Panc1 (cell line): Measurements from ENCODE around the gene RNF215. TPM values are rescaled to one million over a fixed set of nuclear protein-coding genes. Genes with fewer than 3 reads are reported as not detected.

Experiments
- ATAC-seq: fragments of 200-7000 bp; cut with Tn5 transposase; 2 replicates; pipeline ENCODE4 v1.9.1; 2020; ENCODE audit warnings: mild to moderate bottlenecking, moderate library complexity
- BruUV-seq: library from RNA; stranded (reverse); fragments of 400-500 nt; replicated peaks from 2 replicates; lab custom pipeline; 2021; lab: Mats Ljungman, UMichigan
- CTCF ChIA-PET: fragments of 300-600 bp; sonication (Branson Sonifier 250); formaldehyde crosslinking; loops from one replicate; lab custom pipeline; 2022; ENCODE audit warnings: antibody characterized with exemption; lab: Charles Lee
- POLR2A ChIA-PET: fragments of 300-600 bp; sonication (Branson Sonifier 250); formaldehyde crosslinking; loops from one replicate; lab custom pipeline; 2022; ENCODE audit warnings: antibody characterized with exemption; lab: Charles Lee
- DNase-seq: peaks from one replicate; pipeline ENCODE4 v3.0.0-alpha.2; 2010; ENCODE audit warnings: low read depth, low spot score
- H3K27ac ChIP-seq: 2 replicates; pipeline ENCODE4 v1.5.1; 2011; ENCODE audit warnings: mild to moderate bottlenecking, low read length, inconsistent platforms
- H3K27me3 ChIP-seq: fragments of 200-500 bp; sonication (Bioruptor generic); 2 replicates; pipeline ENCODE4 v1.6.0; 2014; ENCODE audit warnings: low read length, inconsistent platforms; ENCODE audit not compliant: control insufficient read depth, insufficient read depth
- H3K36me3 ChIP-seq: fragments of 200-500 bp; sonication (Bioruptor generic); 2 replicates; pipeline ENCODE4 v1.5.1; 2014; ENCODE audit warnings: inconsistent platforms, mild to moderate bottlenecking, low read length, moderate library complexity; ENCODE audit not compliant: control insufficient read depth, insufficient read depth
- H3K4me1 ChIP-seq: 2 replicates; pipeline ENCODE4 v1.5.1; 2011; ENCODE audit warnings: inconsistent platforms, mild to moderate bottlenecking, low read length, moderate library complexity; ENCODE audit not compliant: control insufficient read depth, insufficient read depth
- H3K4me3 ChIP-seq, 2 experiments: 2 replicates each; pipeline ENCODE4 v1.5.1; 2011 to 2012; ENCODE audit warnings: low read depth in 2 of 2, low read length in 2 of 2, mild to moderate bottlenecking in 2 of 2, inconsistent platforms in 1 of 2, moderate library complexity in 1 of 2
- H3K9me3 ChIP-seq: fragments of 200-500 bp; sonication (Bioruptor generic); 2 replicates; pipeline ENCODE4 v1.5.1; 2014; ENCODE audit warnings: low read depth, mild to moderate bottlenecking, inconsistent platforms, low read length, moderate library complexity; ENCODE audit not compliant: control insufficient read depth, insufficient read depth
- CTCF ChIP-seq: fragments of 450-650 bp; IDR thresholded peaks from 2 replicates; pipeline ENCODE4 v1.5.1; 2017; ENCODE audit warnings: mild to moderate bottlenecking
- POLR2AphosphoS5 ChIP-seq: IDR thresholded peaks from 2 replicates; pipeline ENCODE4 v1.6.1; 2012; ENCODE audit warnings: mild to moderate bottlenecking, low read depth, low read length, moderate library complexity
- REST ChIP-seq, 2 experiments: IDR thresholded peaks; 2 replicates each; pipeline ENCODE4 v1.6.1; 2011 to 2012; ENCODE audit warnings: low read depth in 2 of 2, control low read depth in 1 of 2, low read length in 1 of 2, mild to moderate bottlenecking in 1 of 2, moderate library complexity in 1 of 2; ENCODE audit not compliant: insufficient read depth in 1 of 2
- SIN3A ChIP-seq: IDR thresholded peaks from 2 replicates; pipeline ENCODE4 v1.6.1; 2012; ENCODE audit warnings: low read depth, mild to moderate bottlenecking, low read length, moderate library complexity, borderline replicate concordance; ENCODE audit not compliant: insufficient read depth
- TCF7L2 ChIP-seq: IDR thresholded peaks from 2 replicates; pipeline ENCODE4 v1.6.1; 2011; ENCODE audit warnings: mild to moderate bottlenecking, low read depth, low read length, inconsistent platforms
- in situ Hi-C: cut with HindIII; loops from 2 replicates; pipeline ENCODE4 v1.10.0; 2016; ENCODE audit warnings: low sequenced_read_pairs, low pct_unique_long_range_greater_than_20kb
- intact Hi-C: fragments of 100-400 bp; cut with micrococcal nuclease; formaldehyde crosslinking; loops from one replicate; pipeline ENCODE4 v1.10.0; 2022; ENCODE audit not compliant: unreplicated experiment
- total RNA-seq: library from RNA; stranded (reverse); gene quantifications from one replicate; pipeline ENCODE4 v1.2.1, GENCODE V29; 2021; ENCODE audit not compliant: unreplicated experiment

RNF215 gene
- total RNA-seq, 1 experiment from 2014 or later, result 35.8 TPM

- no TSS peak for BruUV-seq
- no peak for DNase-seq
- no peak overlapping the region for H3K4me3 ChIP-seq
- in situ Hi-C loops, result no loop called here
- POLR2A ChIA-PET, result no interaction called here
- H3K27me3 ChIP-seq, result no peaks in the 10 kb centered on the region
- intact Hi-C loops, result no loop called here
- ATAC-seq, result no peak
- 0 out of 2 replicates have a peak, but pooled peaks cover 4% of the 10 kb centered on the region for H3K36me3 ChIP-seq
- CTCF ChIA-PET, result no interaction called here
- H3K4me1 ChIP-seq, result no peaks in the 10 kb centered on the region
- no peaks in the 10 kb centered on the region for H3K9me3 ChIP-seq
- no peak overlapping the region for H3K27ac ChIP-seq
- TF ChIP-seq SIN3A (no peak), TCF7L2 (no peak), POLR2AphosphoS5 (no peak), REST (IDR thresholded peaks at IDR 0.05; ENCODE audit: insufficient read depth in 1 of 2, low read depth in 2 of 2, low read length in 1 of 2) (no peak), CTCF (no peak)
These were observed 26.7 kb upstream of the RNF215 start for GRCh38 chr22:30413745-30414524.

GRCh38 chr22:30413001-30413400, 25.8 kb upstream of the RNF215 start:
- intact Hi-C loops, result no loop called here
- POLR2A ChIA-PET, result interaction anchor here (0.7 kb wide), 2 partner anchors 10 to 182 kb away, joined by 4 read pairs; no protein-coding TSS in a partner anchor
- Histone ChIP-seq H3K4me1 (no peaks in the 10 kb centered on the region), H3K27ac (no peak overlapping the region), H3K4me3 (no peak overlapping the region), H3K27me3 (no peaks in the 10 kb centered on the region), H3K9me3 (no peaks in the 10 kb centered on the region), H3K36me3 (0 out of 2 replicates have a peak, but pooled peaks cover 4% of the 10 kb centered on the region)
- ATAC-seq (no peak), DNase-seq (no peak)
- TF ChIP-seq CTCF (no peak), POLR2AphosphoS5 (no peak), SIN3A (no peak)
- CTCF ChIA-PET, result interaction anchor here (0.7 kb wide), 1 partner anchor 199 kb away, joined by 3 read pairs; no protein-coding TSS in a partner anchor
- in situ Hi-C loops, result no loop called here
- TSS peak; percentile 55 for BruUV-seq
